ENCODE data around the gene SCN8A.

SCN8A gene

GRCh38 chr12:51811203-51812202, 220.5 kb downstream of the SCN8A start:
- no peak for TF ChIP-seq CTCF (IDR thresholded peaks at IDR 0.05; ENCODE audit: unreplicated experiment in 3 of 3)
- Mint-ChIP-seq H3K27me3 (ENCODE audit: low read depth) (peaks cover 26% of the 10 kb centered on the region), H3K9me3 (no peaks in the 10 kb centered on the region), H3K4me1 (peaks cover 4% of the 10 kb centered on the region), H3K36me3 (ENCODE audit: low read depth) (no peaks in the 10 kb centered on the region), H3K27ac (no peak overlapping the region), H3K4me3 (no peak overlapping the region)

GRCh38 chr12:51812871-51813270, 221.8 kb downstream of the SCN8A start:
- peak overlapping the region in 1 of 3 experiments; percentile 43 for H3K27ac Mint-ChIP-seq
- H3K36me3 Mint-ChIP-seq (ENCODE audit: low read depth), result no peaks in the 10 kb centered on the region
- H3K27me3 Mint-ChIP-seq (ENCODE audit: low read depth), result peaks cover 33% of the 10 kb centered on the region
- H3K4me3 Mint-ChIP-seq, result peak overlapping the region; percentile 57 to 68 (median 64)
- no peak for TF ChIP-seq CTCF (IDR thresholded peaks at IDR 0.05; ENCODE audit: unreplicated experiment in 3 of 3)
- peaks cover 13% of the 10 kb centered on the region for H3K4me1 Mint-ChIP-seq
- H3K9me3 Mint-ChIP-seq, result no peaks in the 10 kb centered on the region

- Mint-ChIP-seq H3K27ac (no peak overlapping the region), H3K4me3 (peak overlapping the region in 2 of 3 experiments; percentile 27 to 65), H3K27me3 (ENCODE audit: low read depth) (peaks cover 33% of the 10 kb centered on the region), H3K36me3 (ENCODE audit: low read depth) (no peaks in the 10 kb centered on the region), H3K4me1 (peaks cover 21% of the 10 kb centered on the region), H3K9me3 (no peaks in the 10 kb centered on the region)
- no peak for TF ChIP-seq CTCF (IDR thresholded peaks at IDR 0.05; ENCODE audit: unreplicated experiment in 3 of 3)
Observed at GRCh38 chr12:51813931-51814310, 222.9 kb downstream of the SCN8A start.

GRCh38 chr12:51814311-51815088, 223.5 kb downstream of the SCN8A start:
- Mint-ChIP-seq H3K27me3 (ENCODE audit: low read depth) (peaks cover 33% of the 10 kb centered on the region), H3K27ac (peak overlapping the region in 2 of 3 experiments; percentile 37 to 45), H3K4me1 (peaks cover 22% of the 10 kb centered on the region), H3K9me3 (no peaks in the 10 kb centered on the region), H3K36me3 (ENCODE audit: low read depth) (no peaks in the 10 kb centered on the region), H3K4me3 (peak overlapping the region; percentile 81 to 84 (median 82))
- TF ChIP-seq CTCF (IDR thresholded peaks at IDR 0.05; ENCODE audit: unreplicated experiment in 3 of 3), result peak; percentile 47 to 69 (median 55)

GRCh38 chr12:51815571-51815970, 224.5 kb downstream of the SCN8A start:
- Mint-ChIP-seq H3K27me3 (ENCODE audit: low read depth) (peaks cover 37% of the 10 kb centered on the region), H3K4me3 (peak overlapping the region; percentile 81 to 84 (median 82)), H3K27ac (peak overlapping the region; percentile 37 to 58 (median 45)), H3K4me1 (peaks cover 27% of the 10 kb centered on the region), H3K9me3 (no peaks in the 10 kb centered on the region), H3K36me3 (ENCODE audit: low read depth) (no peaks in the 10 kb centered on the region)
- no peak for TF ChIP-seq CTCF (IDR thresholded peaks at IDR 0.05; ENCODE audit: unreplicated experiment in 3 of 3)
